GM18505 (cell line): ENCODE measurements around the gene TSPY10.
"Not testable (repeated sequence)": the region's sequence is repeated elsewhere in the genome, so short reads cannot be mapped to it uniquely, and the experiment has no call there.

ENCODE experiments used
- ATAC-seq: cut with Tn5 transposase; IDR thresholded peaks from one replicate; pipeline ENCODE4 v1.9.1; 2021; ENCODE audit not compliant: unreplicated experiment

The TSPY10 gene, protein sequence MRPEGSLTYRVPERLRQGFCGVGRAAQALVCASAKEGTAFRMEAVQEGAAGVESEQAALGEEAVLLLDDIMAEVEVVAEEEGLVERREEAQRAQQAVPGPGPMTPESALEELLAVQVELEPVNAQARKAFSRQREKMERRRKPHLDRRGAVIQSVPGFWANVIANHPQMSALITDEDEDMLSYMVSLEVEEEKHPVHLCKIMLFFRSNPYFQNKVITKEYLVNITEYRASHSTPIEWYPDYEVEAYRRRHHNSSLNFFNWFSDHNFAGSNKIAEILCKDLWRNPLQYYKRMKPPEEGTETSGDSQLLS

DNA sequence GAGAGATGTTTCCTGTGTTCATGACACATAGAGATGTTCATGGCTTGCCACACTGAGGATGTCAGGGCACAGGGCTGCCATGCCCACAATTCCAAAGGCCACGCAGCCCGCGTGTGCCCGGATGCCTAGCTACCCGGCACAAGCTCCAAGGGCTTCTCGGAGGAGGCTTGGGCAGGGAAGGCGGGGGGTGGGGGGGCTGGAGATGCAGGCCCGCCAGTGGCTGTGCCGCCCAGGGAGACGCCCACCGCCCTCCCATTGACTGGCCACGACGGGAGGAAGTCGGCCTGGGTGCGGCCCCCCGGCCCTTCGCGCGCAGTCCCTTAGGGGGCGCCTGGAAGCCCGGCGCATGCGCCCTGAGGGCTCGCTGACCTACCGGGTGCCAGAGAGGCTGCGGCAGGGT lies at the start of gene TSPY10:
TSS of gene TSPY10 (plus strand) at position 301 of the 400 bp plus-strand sequence. CDS start at position 347, 46 bp downstream.
- not testable (repeated sequence) for ATAC-seq

DNA sequence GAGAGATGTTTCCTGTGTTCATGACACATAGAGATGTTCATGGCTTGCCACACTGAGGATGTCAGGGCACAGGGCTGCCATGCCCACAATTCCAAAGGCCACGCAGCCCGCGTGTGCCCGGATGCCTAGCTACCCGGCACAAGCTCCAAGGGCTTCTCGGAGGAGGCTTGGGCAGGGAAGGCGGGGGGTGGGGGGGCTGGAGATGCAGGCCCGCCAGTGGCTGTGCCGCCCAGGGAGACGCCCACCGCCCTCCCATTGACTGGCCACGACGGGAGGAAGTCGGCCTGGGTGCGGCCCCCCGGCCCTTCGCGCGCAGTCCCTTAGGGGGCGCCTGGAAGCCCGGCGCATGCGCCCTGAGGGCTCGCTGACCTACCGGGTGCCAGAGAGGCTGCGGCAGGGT lies 40.7 kb upstream of the TSPY10 start, which contains the start of gene TSPY9:
TSS of gene TSPY9 (plus strand) at position 301 of the 400 bp plus-strand sequence. CDS start at position 347, 46 bp downstream.
- ATAC-seq = not testable (repeated sequence)

DNA sequence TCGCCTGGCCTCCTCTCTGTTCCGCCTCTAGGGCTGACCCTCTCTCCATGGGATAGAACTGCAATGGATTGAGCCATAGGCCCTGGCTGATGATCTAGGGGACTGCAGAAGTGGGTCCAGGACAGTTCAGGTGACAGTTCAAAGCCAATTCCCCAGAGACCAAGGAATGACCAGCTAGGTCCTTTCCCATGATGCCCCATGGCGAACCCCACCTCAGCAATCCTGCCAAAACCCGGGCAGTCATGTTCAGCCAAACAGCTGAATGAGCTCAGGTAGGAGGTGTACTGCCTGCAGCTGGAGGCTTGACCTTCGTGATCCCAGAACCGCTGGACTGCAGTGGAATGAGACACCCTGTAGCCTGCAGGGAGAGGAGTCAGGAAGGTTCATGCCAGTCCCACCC lies 23.3 kb upstream of the TSPY10 start:
- ATAC-seq = not testable (repeated sequence)

DNA sequence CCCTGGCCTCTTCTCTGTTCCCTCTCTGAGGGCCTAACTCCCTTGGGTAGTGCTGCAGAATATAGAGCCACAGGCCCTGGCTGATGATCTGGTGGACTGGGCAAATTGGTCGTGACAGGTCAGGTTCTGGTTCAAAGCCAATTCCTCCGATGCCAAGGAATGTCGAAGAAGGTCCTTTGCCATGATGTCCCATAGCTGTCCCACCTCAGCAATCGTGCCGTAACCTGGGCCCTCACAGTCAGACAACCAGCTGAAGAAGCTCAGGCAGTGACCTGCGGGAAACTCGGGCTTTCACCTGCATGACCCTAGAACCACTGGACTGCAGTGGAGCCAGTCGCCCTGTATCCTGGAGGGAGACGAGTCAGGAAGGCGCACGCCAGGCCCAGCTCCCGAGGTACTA lies 11.4 kb upstream of the TSPY10 start:
- ATAC-seq = not testable (repeated sequence)
